OCI-LY3 (cell line): ENCODE data around the gene MDGA2.

Experiments used
- H2AFZ ChIP-seq: fragments of 200-600, 300-600 bp; shearing (Covaris generic); 2 replicates; pipeline ENCODE4 v1.6.0; 2014; ENCODE audit warnings: antibody characterized with exemption, low read depth, low read length
- H3K27ac ChIP-seq: fragments of 200-600, 300-600 bp; sonication (generic); 2 replicates; pipeline ENCODE4 v1.5.1; 2014; ENCODE audit warnings: mild to moderate bottlenecking, low read length, moderate library complexity, mixed read lengths
- H3K27me3 ChIP-seq: fragments of 200-600, 300-600 bp; sonication (generic); 2 replicates; pipeline ENCODE4 v1.6.1; 2014; ENCODE audit warnings: low read depth, low read length, mixed read lengths
- H3K36me3 ChIP-seq: fragments of 200-600, 300-600 bp; sonication (generic); replicated peaks from 2 replicates; pipeline ENCODE3; 2014; ENCODE audit warnings: low read depth, low read length, mixed read lengths
- H3K4me1 ChIP-seq: fragments of 300-600, 200-600 bp; sonication (generic); 2 replicates; pipeline ENCODE4 v1.6.1; 2014; ENCODE audit warnings: low read length, mixed read lengths
- H3K4me2 ChIP-seq: fragments of 200-600, 300-600 bp; sonication (generic); 2 replicates; pipeline ENCODE4 v1.6.1; 2014; ENCODE audit warnings: low read length, mixed read lengths
- H3K4me3 ChIP-seq: fragments of 300-600, 200-600 bp; sonication (generic); 2 replicates; pipeline ENCODE4 v1.5.1; 2014; ENCODE audit warnings: antibody characterized with exemption, mild to moderate bottlenecking, low read length, moderate library complexity
- H3K79me2 ChIP-seq: fragments of 300-600, 200-600 bp; shearing (Covaris generic); 2 replicates; pipeline ENCODE4 v1.6.1; 2014; ENCODE audit warnings: mild to moderate bottlenecking, low read length, mixed read lengths
- H3K9ac ChIP-seq: fragments of 300-600, 200-600 bp; shearing (Covaris generic); 2 replicates; pipeline ENCODE4 v1.6.0; 2014; ENCODE audit warnings: mild to moderate bottlenecking, low read length, moderate library complexity
- H3K9me3 ChIP-seq: fragments of 200-600, 300-600 bp; shearing (Covaris generic); 2 replicates; pipeline ENCODE4 v1.6.1; 2014; ENCODE audit warnings: low read length, mixed read lengths; ENCODE audit not compliant: insufficient read depth
- H4K20me1 ChIP-seq: fragments of 200-600, 300-600 bp; sonication (generic); 2 replicates; pipeline ENCODE4 v1.6.1; 2016; ENCODE audit warnings: low read length, mixed read lengths; ENCODE audit not compliant: insufficient read depth
- CTCF ChIP-seq: fragments of 200-600, 300-600 bp; sonication (generic); IDR thresholded peaks from 2 replicates; pipeline ENCODE4 v1.5.1; 2014; ENCODE audit warnings: antibody characterized with exemption, low read length, low read depth
- EZH2phosphoT487 ChIP-seq: fragments of 200-600 bp; shearing (Covaris generic); IDR thresholded peaks from 2 replicates; pipeline ENCODE4 v1.6.1; 2018; ENCODE audit warnings: antibody characterized with exemption, mixed run types, low read depth

MDGA2 gene

DNA sequence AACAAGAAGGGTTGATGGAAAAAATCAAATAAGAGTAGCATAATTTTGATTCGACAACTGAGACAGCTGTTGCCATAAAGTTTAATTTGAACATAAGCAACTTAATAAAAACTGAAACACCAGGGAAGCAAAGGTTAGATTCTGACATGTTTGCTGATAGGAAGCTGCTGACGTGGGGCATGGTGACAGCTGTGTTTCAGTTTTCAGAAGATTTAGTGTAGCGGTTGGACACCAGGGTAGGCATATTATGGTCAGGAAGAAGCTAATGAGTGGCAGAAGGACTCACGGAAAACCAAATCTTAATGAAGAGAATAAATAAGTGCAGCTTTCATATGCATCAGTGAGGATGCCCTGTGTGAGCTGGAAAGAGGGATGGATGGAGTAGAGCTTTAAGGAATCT is 687.1 kb downstream of the MDGA2 start:
- no peak overlapping the region for H2AFZ ChIP-seq
- no peaks in the 10 kb centered on the region for H3K79me2 ChIP-seq
- no peaks in the 10 kb centered on the region for H3K36me3 ChIP-seq
- no peak overlapping the region for H3K27ac ChIP-seq
- H3K4me3 ChIP-seq = no peak overlapping the region
- no peaks in the 10 kb centered on the region for H4K20me1 ChIP-seq
- no peaks in the 10 kb centered on the region for H3K9me3 ChIP-seq
- no peaks in the 10 kb centered on the region for H3K27me3 ChIP-seq
- H3K4me1 ChIP-seq = peaks cover 6% of the 10 kb centered on the region
- H3K9ac ChIP-seq = no peak overlapping the region
- no peak overlapping the region for H3K4me2 ChIP-seq
- TF ChIP-seq EZH2phosphoT487 (no peak), CTCF (no peak)

GRCh38 chr14:46985529-46986380 is 689.6 kb downstream of the MDGA2 start:
- H2AFZ ChIP-seq = no peak overlapping the region
- TF ChIP-seq EZH2phosphoT487 = no peak
- TF ChIP-seq CTCF = no peak
- H3K79me2 ChIP-seq = no peaks in the 10 kb centered on the region
- no peaks in the 10 kb centered on the region for H4K20me1 ChIP-seq
- H3K27me3 ChIP-seq = no peaks in the 10 kb centered on the region
- H3K9ac ChIP-seq = no peak overlapping the region
- no peak overlapping the region for H3K27ac ChIP-seq
- H3K4me1 ChIP-seq = peaks cover 1% of the 10 kb centered on the region
- H3K36me3 ChIP-seq = no peaks in the 10 kb centered on the region
- H3K9me3 ChIP-seq = no peaks in the 10 kb centered on the region
- H3K4me2 ChIP-seq = no peak overlapping the region
- no peak overlapping the region for H3K4me3 ChIP-seq

- Histone ChIP-seq H3K36me3 (no peaks in the 10 kb centered on the region), H3K79me2 (no peaks in the 10 kb centered on the region), H3K27me3 (no peaks in the 10 kb centered on the region), H3K4me1 (peaks cover 8% of the 10 kb centered on the region; the same call in 1 of the 2 replicates), H3K27ac (no peak overlapping the region), H3K4me3 (no peak overlapping the region), H3K4me2 (no peak overlapping the region), H3K9me3 (no peaks in the 10 kb centered on the region), H3K9ac (no peak overlapping the region), H2AFZ (no peak overlapping the region), H4K20me1 (no peaks in the 10 kb centered on the region)
- TF ChIP-seq EZH2phosphoT487 = no peak
- no peak for TF ChIP-seq CTCF
Measured at GRCh38 chr14:46973295-46973694, 702.1 kb downstream of the MDGA2 start.

DNA sequence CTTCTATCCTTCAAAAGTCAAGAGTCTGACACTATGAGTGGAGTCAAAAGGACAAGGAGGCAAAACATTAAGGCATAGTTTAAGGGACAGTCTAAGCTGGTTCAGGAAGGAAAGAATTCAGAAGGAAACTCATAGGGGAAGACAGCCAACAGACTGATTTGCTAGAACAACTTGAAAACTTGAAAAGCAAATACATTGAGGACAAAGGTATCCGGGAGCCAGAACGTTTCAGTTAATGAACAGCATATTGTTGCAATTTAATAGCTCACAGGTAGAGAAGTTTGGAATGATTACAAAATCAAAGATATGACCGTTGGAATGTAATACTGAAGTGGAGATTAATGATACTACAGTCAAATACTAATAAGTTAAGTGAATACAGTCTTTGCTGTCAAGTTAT is 711.0 kb downstream of the MDGA2 start:
- Histone ChIP-seq H3K27ac (no peak overlapping the region), H3K27me3 (no peaks in the 10 kb centered on the region), H3K4me3 (no peak overlapping the region), H3K79me2 (no peaks in the 10 kb centered on the region), H4K20me1 (no peaks in the 10 kb centered on the region), H3K9me3 (no peaks in the 10 kb centered on the region), H3K4me2 (no peak overlapping the region), H2AFZ (peak overlapping the region; percentile 44; the same call in 1 of the 2 replicates), H3K36me3 (no peaks in the 10 kb centered on the region), H3K4me1 (no peaks in the 10 kb centered on the region), H3K9ac (no peak overlapping the region)
- TF ChIP-seq CTCF (no peak), EZH2phosphoT487 (no peak)
